K562 (cell line): Measurements from ENCODE around the gene COL6A1. TPM values are rescaled to one million over a fixed set of nuclear protein-coding genes. Genes with fewer than 3 reads are reported as not detected.

ENCODE experiments used
- CUX1 ChIP-seq: fragments of 200-800 bp; sonication (Bioruptor generic); IDR thresholded peaks from 2 replicates; pipeline ENCODE4 v1.6.1; 2016; ENCODE audit warnings: missing genetic modification characterization, missing compliant biosample characterization
- CXXC5 ChIP-seq: fragments of 250-450 bp; sonication (Bioruptor Pico); IDR thresholded peaks from 2 replicates; pipeline ENCODE4 v1.8.0; 2022; ENCODE audit warnings: inconsistent platforms, mild to moderate bottlenecking, moderate library complexity
- MTA3 ChIP-seq: fragments of 450-650 bp; formaldehyde crosslinking; IDR thresholded peaks from 2 replicates; pipeline ENCODE4 v1.6.1; 2017; ENCODE audit warnings: mild to moderate bottlenecking, borderline replicate concordance
- MYC ChIP-seq, 2 experiments: fragments of 250-450 bp in 1 of 2; sonication (Bioruptor Pico) in 1 of 2; IDR thresholded peaks; 2 replicates each; pipeline versions ENCODE4 v1.5.1 to v1.6.1; 2012 to 2021; ENCODE audit warnings: low read depth in 2 of 2, borderline replicate concordance in 1 of 2, improper control_type of control experiment in 1 of 2, low read length in 1 of 2, mild to moderate bottlenecking in 1 of 2, moderate library complexity in 1 of 2
- NONO ChIP-seq, 2 experiments: fragments of 200-400 bp in 1 of 2; fragments of 450-650 bp in 1 of 2; formaldehyde crosslinking in 1 of 2; IDR thresholded peaks; 2 replicates each; pipeline ENCODE4 v1.6.1; 2017; ENCODE audit warnings: low read depth in 2 of 2, mild to moderate bottlenecking in 2 of 2, moderate library complexity in 2 of 2, low read length in 1 of 2
- ZNF232 ChIP-seq: sonication (generic); formaldehyde crosslinking; IDR thresholded peaks from 2 replicates; pipeline ENCODE4 v1.8.0; 2022; ENCODE audit warnings: mild to moderate bottlenecking, missing genetic modification reagents
- ZNF407 ChIP-seq: fragments of 450-650 bp; IDR thresholded peaks from 2 replicates; pipeline ENCODE4 v1.6.1; 2016; ENCODE audit warnings: low read depth
- polyA plus RNA-seq, 8 experiments: library from polyadenylated mRNA; depleted of rRNA in 4 of 8; stranded (reverse) in 5 of 8; unstranded in 3 of 8; fragments of >200 nt; fragmentation: Nextera tagmentation in 2 of 8; fragmentation: Illumina TruSeq in 1 of 8; extraction: Ambion mirVana in 2 of 8; extraction: Trizol in 1 of 8; gene quantifications; 2 replicates each; pipeline versions ENCODE4 v1.2.1 to v1.2.3, GENCODE V29; 2011 to 2014; ENCODE audit warnings: inconsistent platforms in 1 of 8, missing spikeins in 1 of 8
- total RNA-seq, 7 experiments: library from RNA; depleted of rRNA in 6 of 7; stranded (reverse); fragments of >200 nt in 6 of 7; fragmentation: Illumina TruSeq in 2 of 7; extraction: Trizol in 2 of 7; gene quantifications; 2 replicates each; pipeline versions ENCODE4 v1.2.1 to v1.2.3, GENCODE V29; 2011 to 2021; ENCODE audit warnings: low replicate concordance in 1 of 7

COL6A1 gene
- total and polyA plus RNA-seq, 9 of the 15 experiments (the other 6 are each of a cell fraction or from before 2014, with no cell fraction given) = 0.07 to 1.3 (median 0.14) TPM; not detected in 3

- no peak for TF ChIP-seq ZNF407
- no peak for TF ChIP-seq CUX1 (CRISPR knock-in tag)
- TF ChIP-seq MYC (IDR thresholded peaks at IDR 0.05; ENCODE audit: low read depth, low read length) = peak; percentile 83
- TF ChIP-seq MYC (CRISPR knock-in tag; IDR thresholded peaks at IDR 0.05; ENCODE audit: borderline replicate concordance, low read depth) = no peak
- TF ChIP-seq ZNF232 (CRISPR knock-in tag) = 0 out of 2 replicates have a peak, but pooled peaks have one; percentile 52
- no peak for TF ChIP-seq NONO (IDR thresholded peaks at IDR 0.05; ENCODE audit: low read depth in 2 of 2, low read length in 1 of 2)
- TF ChIP-seq MTA3 = peak; percentile 58; the same call in 1 of the 2 replicates
- TF ChIP-seq CXXC5 (CRISPR knock-in tag) = peak; percentile 35; the same call in 1 of the 2 replicates
Measured at GRCh38 chr21:46022551-46023525, 41.3 kb downstream of the COL6A1 start (continued).
